Body of pancreas (tissue), 4 donors: ENCODE measurements around the gene SPHK2. TPM values are rescaled to one million over a fixed set of nuclear protein-coding genes. Genes with fewer than 3 reads are reported as not detected.

ENCODE experiments used
- ATAC-seq: fragments of 150-250 bp; one replicate; pipeline ENCODE4 v1.9.1; 2016
- DNase-seq, 4 donors: peaks; one replicate each; pipeline ENCODE4 v3.0.0-alpha.2; 2019
- H3K27ac ChIP-seq, 4 donors: fragments of 200-600 bp; sonication (generic); 1 replicate in 3 of 4; 2 replicates in 1 of 4; pipeline versions ENCODE4 v1.5.1 to v1.6.1; 2016 to 2019; ENCODE audit warnings: mild to moderate bottlenecking in 1 of 4, mixed read lengths in 1 of 4, moderate library complexity in 1 of 4
- H3K27me3 ChIP-seq, 2 donors: fragments of 200-600 bp; sonication (generic); one replicate each; pipeline ENCODE4 v1.6.0; 2016; ENCODE audit warnings: mild to moderate bottlenecking in 1 of 2
- H3K36me3 ChIP-seq, 2 donors: fragments of 200-600 bp; sonication (generic); replicated peaks in 1 of 2; 2 replicates each; pipeline ENCODE4 v1.5.1; 2016; ENCODE audit warnings: low read depth in 2 of 2; ENCODE audit not compliant: insufficient read depth in 1 of 2
- H3K4me1 ChIP-seq: fragments of 200-600 bp; sonication (generic); one replicate; pipeline ENCODE4 v1.6.0; 2016
- H3K4me3 ChIP-seq, 2 donors: fragments of 200-600 bp; sonication (generic); 1 replicate in 1 of 2; 2 replicates in 1 of 2; pipeline ENCODE4 v1.5.1; 2016 to 2019
- H3K9me3 ChIP-seq, 3 donors: fragments of 200-600 bp; sonication (generic); 1 replicate in 2 of 3; 2 replicates in 1 of 3; pipeline ENCODE4 v1.5.1; 2016
- POLR2A ChIP-seq, 3 donors: fragments of 450-650 bp; IDR thresholded peaks; one replicate each; pipeline ENCODE4 v1.6.1; 2016; ENCODE audit warnings: antibody characterized with exemption in 3 of 3, mild to moderate bottlenecking in 2 of 3
- WGBS, 2 donors: methylation state at CpG; one replicate each; pipeline ENCODE4 v1.1.5; 2017; 5-methylcytosine and 5-hydroxymethylcytosine counted together
- intact Hi-C: fragments of 100-400 bp; cut with DNase I; formaldehyde crosslinking; loops from one replicate; pipeline ENCODE4 v1.15.1; 2023
- total RNA-seq, 2 donors: library from RNA; depleted of rRNA; stranded (reverse); fragments of >200 nt; gene quantifications; one replicate each; pipeline ENCODE4 v1.1.0, GENCODE V29; 2016
- TF ChIP-seq, protein P1 (sequence below), 7 experiments: fragments of 450-650 bp in 4 of 7; fragments of 200-600 bp in 3 of 7; sonication (generic) in 3 of 7; IDR thresholded peaks; one replicate each; pipeline ENCODE4 v1.5.1; 2016 to 2019; ENCODE audit warnings: antibody characterized with exemption in 7 of 7

Gene SPHK2
- total RNA-seq, 2 donors from 2014 or later: 8.3 to 37.6 TPM

DNA sequence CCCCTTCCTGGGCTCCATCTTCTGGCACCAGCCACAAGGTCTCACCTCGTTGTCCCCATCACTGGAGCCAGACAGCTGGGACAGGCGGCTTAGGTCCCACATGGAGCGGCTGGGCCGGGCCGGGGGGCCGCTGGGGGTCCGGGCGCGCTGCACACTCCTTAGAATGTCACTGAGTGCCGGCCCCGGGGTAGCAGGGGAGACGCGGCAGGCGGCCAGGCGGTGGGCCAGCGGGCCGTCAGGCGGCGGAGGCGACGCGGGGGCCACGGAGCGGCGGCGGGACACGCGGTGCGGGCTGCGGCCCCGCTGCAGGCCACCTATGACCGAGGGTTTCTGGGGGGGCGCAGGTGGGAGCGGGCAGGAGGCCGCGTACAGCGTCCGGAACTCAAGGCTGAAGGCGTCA lies 15.9 kb upstream of the SPHK2 start:
- Histone ChIP-seq H3K9me3 (no peaks in the 10 kb centered on the region), H3K27me3 (no peaks in the 10 kb centered on the region), H3K4me1 (no peaks in the 10 kb centered on the region), H3K4me3 (no peak overlapping the region), H3K36me3 (no peaks in the 10 kb centered on the region), H3K27ac (no peak overlapping the region)
- intact Hi-C loops: no loop called here
- 86 to 95% methylated on average over 11 to 31 of the region's 39 CpGs for WGBS, 2 donors
- no peak for TF ChIP-seq POLR2A (IDR thresholded peaks at IDR 0.05)
- TF ChIP-seq, protein P1, sequence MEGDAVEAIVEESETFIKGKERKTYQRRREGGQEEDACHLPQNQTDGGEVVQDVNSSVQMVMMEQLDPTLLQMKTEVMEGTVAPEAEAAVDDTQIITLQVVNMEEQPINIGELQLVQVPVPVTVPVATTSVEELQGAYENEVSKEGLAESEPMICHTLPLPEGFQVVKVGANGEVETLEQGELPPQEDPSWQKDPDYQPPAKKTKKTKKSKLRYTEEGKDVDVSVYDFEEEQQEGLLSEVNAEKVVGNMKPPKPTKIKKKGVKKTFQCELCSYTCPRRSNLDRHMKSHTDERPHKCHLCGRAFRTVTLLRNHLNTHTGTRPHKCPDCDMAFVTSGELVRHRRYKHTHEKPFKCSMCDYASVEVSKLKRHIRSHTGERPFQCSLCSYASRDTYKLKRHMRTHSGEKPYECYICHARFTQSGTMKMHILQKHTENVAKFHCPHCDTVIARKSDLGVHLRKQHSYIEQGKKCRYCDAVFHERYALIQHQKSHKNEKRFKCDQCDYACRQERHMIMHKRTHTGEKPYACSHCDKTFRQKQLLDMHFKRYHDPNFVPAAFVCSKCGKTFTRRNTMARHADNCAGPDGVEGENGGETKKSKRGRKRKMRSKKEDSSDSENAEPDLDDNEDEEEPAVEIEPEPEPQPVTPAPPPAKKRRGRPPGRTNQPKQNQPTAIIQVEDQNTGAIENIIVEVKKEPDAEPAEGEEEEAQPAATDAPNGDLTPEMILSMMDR (IDR thresholded peaks at IDR 0.05): no peak
- DNase-seq (no peak), ATAC-seq (no peak)

DNA sequence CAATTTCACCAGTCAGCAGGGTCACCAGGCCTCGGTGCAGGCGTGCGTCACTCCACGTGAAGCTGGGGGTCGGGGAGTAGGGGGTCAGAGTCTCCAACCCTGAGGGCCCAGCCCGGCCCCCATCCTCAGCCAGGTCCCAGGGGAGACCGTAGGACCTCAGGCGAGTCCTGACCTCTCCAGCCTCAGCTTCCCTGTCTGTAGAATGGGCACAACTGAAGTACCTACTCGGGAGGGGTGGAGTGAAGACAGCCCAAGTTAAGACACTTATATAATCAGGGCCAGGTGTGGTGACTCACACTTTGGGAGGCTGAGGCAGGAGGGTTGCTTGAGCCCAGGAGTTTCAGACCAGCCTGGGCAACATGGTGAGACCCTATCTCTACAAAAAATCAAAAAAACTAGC lies 15.5 kb upstream of the SPHK2 start:
- 79 to 85% methylated on average over 3 to 7 of the region's 9 CpGs for WGBS, 2 donors
- Histone ChIP-seq H3K27ac (no peak overlapping the region), H3K4me3 (no peak overlapping the region), H3K9me3 (no peaks in the 10 kb centered on the region), H3K27me3 (no peaks in the 10 kb centered on the region), H3K36me3 (no peaks in the 10 kb centered on the region), H3K4me1 (no peaks in the 10 kb centered on the region)
- no peak for ATAC-seq
- intact Hi-C loops: no loop called here
- TF ChIP-seq POLR2A (IDR thresholded peaks at IDR 0.05): no peak
- TF ChIP-seq, protein P1 (IDR thresholded peaks at IDR 0.05): no peak
- DNase-seq: no peak

DNA sequence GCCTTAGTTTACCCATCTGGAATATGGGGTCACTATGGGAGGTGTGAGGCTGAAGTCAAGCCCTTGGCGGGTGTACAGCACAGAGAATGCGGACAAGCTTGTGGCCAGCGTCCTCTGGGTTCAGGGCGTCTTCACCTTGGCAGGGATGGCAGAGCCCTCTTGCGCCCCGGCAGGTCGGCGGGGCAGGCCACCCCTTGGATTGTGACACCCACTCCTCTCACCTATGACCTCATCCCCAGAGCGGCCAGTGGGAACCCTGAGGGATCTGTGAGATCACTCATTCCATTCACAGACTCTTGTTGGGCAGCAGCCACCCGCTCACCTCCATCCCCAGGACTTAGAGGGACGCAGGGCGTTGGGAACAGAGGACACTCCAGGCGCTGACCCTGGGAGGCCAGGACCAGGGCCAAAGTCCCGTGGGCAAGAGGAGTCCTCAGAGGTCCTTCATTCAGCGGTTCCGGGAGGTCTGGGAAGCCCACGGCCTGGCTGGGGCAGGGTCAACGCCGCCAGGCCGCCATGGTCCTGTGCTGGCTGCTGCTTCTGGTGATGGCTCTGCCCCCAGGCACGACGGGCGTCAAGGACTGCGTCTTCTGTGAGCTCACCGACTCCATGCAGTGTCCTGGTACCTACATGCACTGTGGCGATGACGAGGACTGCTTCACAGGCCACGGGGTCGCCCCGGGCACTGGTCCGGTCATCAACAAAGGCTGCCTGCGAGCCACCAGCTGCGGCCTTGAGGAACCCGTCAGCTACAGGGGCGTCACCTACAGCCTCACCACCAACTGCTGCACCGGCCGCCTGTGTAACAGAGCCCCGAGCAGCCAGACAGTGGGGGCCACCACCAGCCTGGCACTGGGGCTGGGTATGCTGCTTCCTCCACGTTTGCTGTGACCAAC lies 12.6 kb upstream of the SPHK2 start, which contains the start of gene SPACA4:
Gene SPACA4, plus strand, starts transcription at position 280 of the 896 bp plus-strand sequence. Its CDS starts 237 bp downstream, at position 517.
- Histone ChIP-seq H3K4me1 (no peaks in the 10 kb centered on the region), H3K9me3 (no peaks in the 10 kb centered on the region), H3K27me3 (no peaks in the 10 kb centered on the region), H3K36me3 (no peaks in the 10 kb centered on the region), H3K4me3 (no peak within 1 kb of the TSS), H3K27ac (no peak within 1 kb of the TSS)
- ATAC-seq (no peak), DNase-seq (no peak)
- WGBS, 2 donors: 80 to 94% methylated on average over 7 to 35 of the region's 39 CpGs
- TF ChIP-seq, protein P1 (IDR thresholded peaks at IDR 0.05): no peak
- TF ChIP-seq POLR2A (IDR thresholded peaks at IDR 0.05): no peak
- intact Hi-C loops: no loop called here

DNA sequence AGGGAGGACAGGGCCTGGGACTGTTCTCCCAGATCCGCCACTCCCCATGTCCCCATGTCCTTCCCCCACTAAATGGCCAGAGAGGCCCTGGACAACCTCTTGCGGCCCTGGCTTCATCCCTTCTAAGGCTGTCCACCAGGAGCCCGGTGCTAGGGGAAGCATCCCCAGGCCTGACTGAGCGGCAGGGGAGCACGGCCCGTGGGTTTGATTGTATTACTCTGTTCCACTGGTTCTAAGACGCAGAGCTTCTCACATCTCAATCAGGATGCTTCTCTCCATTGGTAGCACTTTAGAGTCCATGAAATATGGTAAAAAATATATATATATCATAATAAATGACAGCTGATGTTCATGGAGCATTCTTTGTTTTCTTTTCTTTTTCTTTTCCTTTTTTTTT lies 11.9 kb upstream of the SPHK2 start:
- ATAC-seq (no peak), DNase-seq (no peak)
- intact Hi-C loops: no loop called here
- Histone ChIP-seq H3K27ac (no peak overlapping the region), H3K27me3 (no peaks in the 10 kb centered on the region), H3K4me1 (no peaks in the 10 kb centered on the region), H3K4me3 (no peak overlapping the region), H3K9me3 (no peaks in the 10 kb centered on the region), H3K36me3 (no peaks in the 10 kb centered on the region)
- TF ChIP-seq POLR2A (IDR thresholded peaks at IDR 0.05): no peak
- TF ChIP-seq, protein P1 (IDR thresholded peaks at IDR 0.05): no peak
- WGBS, 2 donors: 74 to 83% methylated on average over 6 to 7 of the region's 7 CpGs
